Dedifferentiated amniotic fluid mesenchymal stem cell (primary cell): ENCODE results near the gene CD46.

ENCODE experiments used
- DNase-seq: peaks from one replicate; pipeline ENCODE4 v3.0.0-alpha.2; 2016; ENCODE audit errors: extremely low spot score

The CD46 gene

GRCh38 chr1:207813946-207814345 lies 62.1 kb downstream of the CD46 start:
- no peak for DNase-seq

- no peak for DNase-seq
These were observed 62.6 kb downstream of the CD46 start for GRCh38 chr1:207814469-207814868.

- no peak for DNase-seq
These were observed 63.6 kb downstream of the CD46 start for GRCh38 chr1:207815466-207815865.

GRCh38 chr1:207815913-207816291 lies 64.0 kb downstream of the CD46 start:
- no peak for DNase-seq

GRCh38 chr1:207817166-207817565 lies 65.3 kb downstream of the CD46 start:
- DNase-seq = no peak

GRCh38 chr1:207817778-207818751 lies 66.2 kb downstream of the CD46 start:
- DNase-seq = no peak

- DNase-seq = peak; percentile 20
These were observed 67.2 kb downstream of the CD46 start for GRCh38 chr1:207818971-207819451.

GRCh38 chr1:207820568-207821463 lies 69.0 kb downstream of the CD46 start:
- DNase-seq = no peak

GRCh38 chr1:207821464-207822045 lies 69.7 kb downstream of the CD46 start:
- DNase-seq = no peak

GRCh38 chr1:207822124-207822601 lies 70.3 kb downstream of the CD46 start:
- no peak for DNase-seq

GRCh38 chr1:207822602-207823451 lies 71.0 kb downstream of the CD46 start:
- DNase-seq = no peak

GRCh38 chr1:207823531-207823879 lies 71.7 kb downstream of the CD46 start:
- no peak for DNase-seq

GRCh38 chr1:207823880-207824566 lies 72.2 kb downstream of the CD46 start:
- DNase-seq = peak; percentile 96

GRCh38 chr1:207824691-207825408 lies 73.0 kb downstream of the CD46 start:
- no peak for DNase-seq

GRCh38 chr1:207825409-207825695 lies 73.5 kb downstream of the CD46 start:
- no peak for DNase-seq

GRCh38 chr1:207825719-207826556 lies 74.1 kb downstream of the CD46 start:
- no peak for DNase-seq

- no peak for DNase-seq
These were observed 75.0 kb downstream of the CD46 start for GRCh38 chr1:207826557-207827487.

GRCh38 chr1:207827488-207827830 lies 75.6 kb downstream of the CD46 start:
- DNase-seq = no peak
